SU-DHL-6 (cell line): Measurements from ENCODE around the gene WSCD2.

ENCODE experiments used
- H2AFZ ChIP-seq: fragments of 200-600 bp; sonication (generic); 2 replicates; pipeline ENCODE4 v1.6.1; 2014; ENCODE audit warnings: low read depth, mild to moderate bottlenecking, moderate library complexity, mixed read lengths, antibody characterized with exemption, low read length; ENCODE audit not compliant: severe bottlenecking
- H3F3A ChIP-seq: fragments of 200-600 bp; shearing (Covaris generic); 2 replicates; pipeline ENCODE4 v1.6.0; 2016; ENCODE audit warnings: antibody characterized with exemption, mild to moderate bottlenecking; ENCODE audit not compliant: insufficient read depth
- H3K27ac ChIP-seq: fragments of 200-600 bp; sonication (generic); 2 replicates; pipeline ENCODE4 v1.5.1; 2016; ENCODE audit warnings: low read depth, mild to moderate bottlenecking, low read length, moderate library complexity, mixed read lengths
- H3K27me3 ChIP-seq: fragments of 200-600 bp; sonication (generic), shearing (Covaris generic); 2 replicates; pipeline ENCODE4 v1.6.0; 2014; ENCODE audit warnings: mild to moderate bottlenecking, low read length
- H3K36me3 ChIP-seq: fragments of 200-600 bp; sonication (generic); 2 replicates; pipeline ENCODE4 v1.6.1; 2014; ENCODE audit warnings: mild to moderate bottlenecking, low read length, mixed read lengths
- H3K4me2 ChIP-seq: fragments of 300-600, 200-600 bp; shearing (Covaris generic), sonication (generic); 2 replicates; pipeline ENCODE4 v1.6.0; 2014; ENCODE audit warnings: low read length, low read depth, mild to moderate bottlenecking; ENCODE audit not compliant: poor library complexity, severe bottlenecking
- H3K4me3 ChIP-seq: fragments of 200-600 bp; sonication (generic); 2 replicates; pipeline ENCODE4 v1.5.1; 2014; ENCODE audit warnings: antibody characterized with exemption, low read length, mild to moderate bottlenecking, mixed read lengths; ENCODE audit not compliant: insufficient read depth, poor library complexity, severe bottlenecking
- H3K79me2 ChIP-seq: fragments of 200-600 bp; sonication (generic); 2 replicates; pipeline ENCODE4 v1.6.1; 2014; ENCODE audit warnings: mild to moderate bottlenecking, low read length, moderate library complexity; ENCODE audit not compliant: insufficient read depth
- H3K9ac ChIP-seq: fragments of 200-600 bp; sonication (generic); 2 replicates; pipeline ENCODE4 v1.7.0; 2014; ENCODE audit warnings: mild to moderate bottlenecking, low read length
- H3K9me2 ChIP-seq: fragments of 200-600 bp; sonication (generic); replicated peaks from 2 replicates; pipeline ENCODE4 v1.6.1; 2014; ENCODE audit warnings: low read length; ENCODE audit not compliant: insufficient read depth
- H3K9me3 ChIP-seq: fragments of 200-600 bp; sonication (generic); 2 replicates; pipeline ENCODE4 v1.6.1; 2014; ENCODE audit warnings: low read length, mixed read lengths; ENCODE audit not compliant: insufficient read depth
- H4K20me1 ChIP-seq: fragments of 200-600 bp; sonication (generic); 2 replicates; pipeline ENCODE4 v1.6.1; 2014; ENCODE audit warnings: low read depth, mild to moderate bottlenecking, antibody characterized with exemption, low read length, moderate library complexity, mixed read lengths
- CTCF ChIP-seq: fragments of 200-600 bp; sonication (generic); IDR thresholded peaks from one replicate; pipeline ENCODE4 v1.5.1; 2017; ENCODE audit warnings: antibody characterized with exemption, mild to moderate bottlenecking, low read length, moderate library complexity; ENCODE audit not compliant: insufficient read depth, poor library complexity, severe bottlenecking
- EZH2phosphoT487 ChIP-seq: fragments of 200-600 bp; sonication (generic), shearing (Covaris generic); conservative IDR thresholded peaks from 2 replicates; pipeline ENCODE4 v1.6.1; 2018; ENCODE audit warnings: mild to moderate bottlenecking, antibody characterized with exemption, low read length, moderate library complexity, mixed read lengths

The WSCD2 gene

DNA sequence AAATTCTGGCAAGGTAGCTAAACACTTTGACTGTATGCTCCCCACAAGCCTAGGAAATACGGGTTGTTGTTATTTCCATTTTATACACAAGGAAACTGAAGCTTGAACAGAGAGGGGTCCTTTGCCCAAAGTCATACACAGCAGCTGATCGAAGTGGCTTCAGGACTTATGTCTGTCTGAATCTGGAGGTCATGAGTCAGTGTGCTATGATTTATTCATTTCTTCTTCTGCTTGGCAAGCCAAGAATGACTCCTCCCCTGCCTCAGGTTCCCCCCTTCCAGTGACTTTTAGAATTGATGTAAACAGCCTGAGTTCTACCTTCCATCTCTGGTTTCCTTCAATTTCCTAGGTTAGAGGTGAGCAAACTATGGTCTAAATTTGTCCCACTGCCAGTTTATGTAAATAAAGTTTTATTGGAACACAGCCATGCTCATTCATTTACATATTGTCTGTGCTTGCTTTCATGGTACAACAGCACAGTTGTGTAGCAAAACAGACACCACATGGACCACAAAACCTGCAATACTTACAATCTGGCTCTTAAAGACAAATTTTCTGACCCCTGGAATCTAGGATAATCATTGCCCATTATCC is 34.9 kb upstream of the WSCD2 start:
- H3K36me3 ChIP-seq: no peaks in the 10 kb centered on the region
- no peaks in the 10 kb centered on the region for H3K27me3 ChIP-seq
- H3K4me2 ChIP-seq: no peak overlapping the region
- H2AFZ ChIP-seq: no peak overlapping the region
- H3K9me3 ChIP-seq: no peaks in the 10 kb centered on the region
- no peaks in the 10 kb centered on the region for H4K20me1 ChIP-seq
- no peak overlapping the region for H3K4me3 ChIP-seq
- no peak overlapping the region for H3K9ac ChIP-seq
- no peak for TF ChIP-seq CTCF
- no peak for TF ChIP-seq EZH2phosphoT487
- no peaks in the 10 kb centered on the region for H3K79me2 ChIP-seq
- H3F3A ChIP-seq: no peaks in the 10 kb centered on the region
- no peak overlapping the region for H3K27ac ChIP-seq
- no peaks in the 10 kb centered on the region for H3K9me2 ChIP-seq

DNA sequence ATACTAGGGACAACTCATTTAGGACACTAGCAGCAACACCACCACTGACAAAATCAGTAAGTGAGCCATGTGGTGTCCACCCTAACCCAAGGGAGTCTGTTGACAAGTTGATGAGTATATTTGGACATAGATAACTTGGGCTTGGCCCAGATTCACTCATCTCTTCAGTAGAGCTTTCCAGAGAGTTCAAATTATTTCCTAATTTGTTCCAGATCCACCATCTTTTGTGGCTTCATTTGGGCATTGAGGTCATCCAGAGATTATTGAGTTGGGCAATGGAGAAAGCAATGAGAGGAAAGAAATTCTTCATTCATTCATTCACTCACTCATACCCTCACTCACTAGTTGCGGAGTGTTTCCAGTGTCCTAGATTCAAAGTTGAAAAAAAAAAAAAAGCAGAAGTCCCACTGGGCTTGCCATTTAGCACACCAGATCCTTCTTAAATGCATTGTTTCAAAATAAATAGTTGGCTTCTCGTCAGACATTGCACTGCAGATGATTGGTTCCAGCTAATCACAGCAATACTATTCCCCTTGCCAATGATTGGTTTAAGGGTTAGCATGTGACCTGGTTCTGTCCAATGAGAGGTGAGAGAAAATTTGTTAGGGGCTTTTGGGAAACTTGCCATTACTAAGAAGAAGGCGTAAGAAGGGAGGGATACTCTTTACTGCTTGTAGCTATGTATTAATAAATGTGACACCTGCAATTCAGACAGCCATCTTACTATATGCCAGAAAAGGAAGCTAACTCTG is 31.8 kb upstream of the WSCD2 start:
- Histone ChIP-seq H3K9ac (no peak overlapping the region), H2AFZ (no peak overlapping the region), H3K36me3 (no peaks in the 10 kb centered on the region), H4K20me1 (no peaks in the 10 kb centered on the region), H3K9me2 (no peaks in the 10 kb centered on the region), H3K9me3 (no peaks in the 10 kb centered on the region), H3F3A (no peaks in the 10 kb centered on the region), H3K79me2 (no peaks in the 10 kb centered on the region), H3K4me2 (no peak overlapping the region), H3K4me3 (no peak overlapping the region), H3K27me3 (no peaks in the 10 kb centered on the region), H3K27ac (no peak overlapping the region)
- no peak for TF ChIP-seq EZH2phosphoT487
- no peak for TF ChIP-seq CTCF

DNA sequence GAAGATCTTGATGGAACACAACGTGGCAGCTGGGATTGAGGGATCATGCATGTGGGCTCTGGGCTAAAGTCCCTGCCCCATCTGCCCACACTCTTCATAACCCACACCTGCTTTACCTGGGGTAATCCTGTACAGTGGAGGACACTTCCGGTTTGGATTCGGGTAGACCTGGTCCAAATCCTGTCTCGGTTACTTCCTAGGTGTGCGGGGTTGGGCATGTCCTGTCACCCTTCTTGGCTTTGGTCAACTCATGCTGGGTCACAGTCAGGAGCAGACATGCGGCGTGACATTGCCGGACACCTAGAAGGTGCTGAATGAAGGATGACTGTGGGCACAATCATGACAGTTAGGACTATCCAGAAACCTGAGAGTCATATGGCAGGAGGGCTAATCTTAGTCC is 30.7 kb upstream of the WSCD2 start:
- H3K4me2 ChIP-seq: no peak overlapping the region
- H3K9me2 ChIP-seq: no peaks in the 10 kb centered on the region
- H3K36me3 ChIP-seq: no peaks in the 10 kb centered on the region
- H3F3A ChIP-seq: no peaks in the 10 kb centered on the region
- H3K9ac ChIP-seq: no peak overlapping the region
- H3K79me2 ChIP-seq: no peaks in the 10 kb centered on the region
- H2AFZ ChIP-seq: no peak overlapping the region
- H3K9me3 ChIP-seq: no peaks in the 10 kb centered on the region
- TF ChIP-seq EZH2phosphoT487 (no peak), CTCF (no peak)
- no peak overlapping the region for H3K27ac ChIP-seq
- H4K20me1 ChIP-seq: no peaks in the 10 kb centered on the region
- H3K27me3 ChIP-seq: no peaks in the 10 kb centered on the region
- H3K4me3 ChIP-seq: no peak overlapping the region
